CD4-positive, alpha-beta T cell treated with Interleukin-17A for 1 hour (primary cell): ENCODE measurements around the gene SCOC.

Source experiments
- DNase-seq: peaks from one replicate; pipeline ENCODE4 v3.0.0-alpha.2; 2020

SCOC gene

GRCh38 chr4:140373328-140374129 lies at the start of gene SCOC:
SCOC (plus strand) TSS chr4:140373646; CDS start chr4:140379171, 5,525 bp downstream.
- peak; percentile 98 for DNase-seq

DNA sequence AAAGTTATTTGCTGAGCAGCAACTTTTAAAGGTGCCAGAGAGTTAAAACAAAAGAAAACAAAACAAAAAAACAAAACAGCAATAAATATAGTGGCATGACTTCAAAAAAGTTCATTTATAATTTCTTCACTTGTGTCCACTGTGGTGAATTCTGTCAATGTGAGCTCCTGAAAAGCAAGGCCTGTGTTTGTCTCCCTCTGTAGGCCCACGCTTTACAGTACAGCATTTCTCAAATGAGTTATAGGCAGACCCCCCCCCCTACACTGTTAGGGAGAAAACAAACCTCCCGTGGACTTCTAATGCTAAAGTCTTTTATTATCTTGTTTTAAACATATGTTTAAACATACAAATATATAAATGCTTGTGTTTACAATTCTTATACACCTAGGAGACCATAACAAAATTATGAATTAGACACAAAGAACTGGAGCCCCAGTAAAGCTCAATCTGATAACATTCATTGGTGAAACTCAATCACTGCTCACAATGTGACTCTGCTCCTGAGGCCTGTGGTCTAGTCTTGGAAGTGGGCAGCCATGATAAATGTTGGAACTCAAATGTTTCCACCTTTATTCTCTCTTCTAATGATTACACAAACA lies 47.0 kb upstream of the SCOC start:
- DNase-seq = peak; percentile 3

GRCh38 chr4:140330311-140330900 lies 43.0 kb upstream of the SCOC start:
- DNase-seq = no peak

GRCh38 chr4:140331245-140331644 lies 42.2 kb upstream of the SCOC start:
- DNase-seq = no peak

DNA sequence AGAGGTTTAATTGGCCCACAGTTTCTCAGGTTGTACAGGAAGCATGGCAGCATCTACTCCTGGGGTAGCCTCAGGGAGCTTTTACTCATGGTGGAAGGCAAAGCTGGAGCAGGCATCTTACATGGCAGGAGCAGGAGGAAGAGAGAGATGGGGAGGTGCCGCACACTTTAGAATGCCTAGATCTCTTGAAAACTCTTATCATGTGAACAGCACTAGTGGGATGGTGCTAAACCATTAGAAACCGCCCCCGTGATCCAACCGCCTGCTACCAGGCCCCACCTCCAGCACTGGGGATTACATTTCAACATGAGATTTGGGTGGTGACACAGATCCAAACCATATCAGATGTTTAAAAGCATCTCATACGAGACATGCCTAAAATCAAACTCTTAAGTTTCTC lies 41.6 kb upstream of the SCOC start:
- DNase-seq = no peak

DNA sequence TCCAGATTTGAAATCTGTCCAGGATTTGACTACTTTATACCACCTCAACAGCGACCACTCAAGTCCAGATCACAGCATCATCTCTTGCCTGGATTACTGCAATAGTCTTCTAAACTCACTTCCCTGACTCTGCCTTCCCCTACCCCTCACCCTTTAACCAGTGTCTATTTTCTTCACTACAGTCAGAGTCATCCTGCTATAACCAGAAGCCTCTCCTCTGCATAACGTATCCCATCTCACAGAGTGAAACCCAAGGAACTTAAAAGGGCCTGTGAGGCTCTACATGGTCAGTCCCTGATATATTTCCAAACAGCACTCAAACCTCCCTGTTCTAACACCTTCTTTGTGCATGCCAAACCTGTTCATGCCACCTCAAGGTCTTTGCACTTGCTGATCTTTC lies 40.7 kb upstream of the SCOC start:
- DNase-seq = no peak

DNA sequence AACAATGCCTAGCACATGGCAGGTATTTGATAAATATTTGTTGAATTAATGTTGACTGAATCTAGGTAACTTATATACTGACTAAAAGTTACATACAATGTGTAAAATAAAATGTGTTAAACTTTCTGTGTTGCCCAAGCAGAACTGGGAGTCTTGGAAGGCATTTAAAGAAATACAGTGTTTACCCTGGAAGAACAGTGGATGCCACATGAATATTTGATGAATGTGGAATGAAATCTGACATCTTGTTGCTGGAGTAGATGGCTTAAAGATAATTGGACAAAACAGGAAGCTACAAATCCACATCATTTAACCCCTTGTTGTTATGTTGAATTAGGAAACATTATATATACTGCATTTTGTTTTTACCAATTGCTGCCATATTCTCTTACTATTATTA lies 39.9 kb upstream of the SCOC start:
- no peak for DNase-seq

DNA sequence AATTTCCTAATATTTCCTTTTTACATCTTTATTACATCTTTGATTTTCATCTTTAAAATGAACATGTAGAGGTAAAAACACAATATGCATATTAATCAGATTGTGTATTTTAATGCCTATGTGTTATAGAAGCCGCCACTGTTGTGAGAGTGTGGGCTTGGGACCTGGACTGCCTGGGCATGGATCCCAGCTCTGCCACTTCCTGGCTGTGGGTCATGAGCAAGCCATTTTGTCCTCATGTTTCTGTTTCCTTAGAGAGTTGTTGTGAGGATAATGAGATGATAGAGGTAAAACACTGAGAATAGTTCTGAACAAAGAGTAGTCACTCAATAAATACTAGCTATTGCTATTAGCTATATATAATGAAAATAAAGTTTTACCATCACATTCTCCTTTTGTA lies 38.4 kb upstream of the SCOC start:
- no peak for DNase-seq

DNA sequence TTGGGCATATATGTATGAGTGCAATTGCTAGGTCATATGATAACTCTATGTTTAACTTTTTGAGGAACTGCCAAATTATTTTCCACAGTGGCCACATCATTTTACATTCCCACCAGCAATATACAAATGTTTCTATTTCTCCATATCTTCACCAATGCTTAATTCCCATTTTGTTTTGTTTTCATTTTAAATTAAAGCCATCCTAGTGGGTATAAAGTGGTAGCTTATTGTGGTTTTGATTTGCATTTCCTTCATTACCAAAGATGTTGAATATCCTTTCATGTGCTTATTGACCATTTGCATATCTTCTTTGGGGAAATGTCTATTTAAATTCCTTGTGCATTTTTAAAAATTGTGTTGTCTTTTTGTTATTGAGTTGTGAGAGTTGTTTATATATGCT lies 36.7 kb upstream of the SCOC start:
- no peak for DNase-seq

DNA sequence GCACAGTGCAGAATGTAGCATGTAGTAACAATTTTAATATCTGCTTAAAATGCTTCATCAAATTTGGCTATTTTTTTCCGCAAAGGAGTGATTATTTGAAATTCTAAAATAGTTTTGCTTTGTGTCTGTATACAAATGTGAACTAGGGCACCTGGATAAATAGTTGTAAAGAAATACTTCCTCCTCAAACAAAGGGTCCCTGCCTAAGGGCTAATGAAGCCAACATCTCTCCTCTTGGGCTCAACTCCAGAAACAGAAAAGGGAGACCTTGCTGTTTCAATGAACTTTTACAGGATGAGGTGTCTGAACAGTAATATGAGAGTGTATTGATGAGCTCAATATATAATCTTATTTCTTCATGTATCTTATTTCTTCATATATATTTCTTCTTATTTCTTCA lies 30.8 kb upstream of the SCOC start:
- no peak for DNase-seq

- no peak for DNase-seq
Measured at GRCh38 chr4:140343303-140343702, 30.1 kb upstream of the SCOC start.

GRCh38 chr4:140344101-140344500 lies 29.3 kb upstream of the SCOC start:
- DNase-seq = no peak

- DNase-seq = no peak
Measured at GRCh38 chr4:140344621-140345020, 28.8 kb upstream of the SCOC start.

DNA sequence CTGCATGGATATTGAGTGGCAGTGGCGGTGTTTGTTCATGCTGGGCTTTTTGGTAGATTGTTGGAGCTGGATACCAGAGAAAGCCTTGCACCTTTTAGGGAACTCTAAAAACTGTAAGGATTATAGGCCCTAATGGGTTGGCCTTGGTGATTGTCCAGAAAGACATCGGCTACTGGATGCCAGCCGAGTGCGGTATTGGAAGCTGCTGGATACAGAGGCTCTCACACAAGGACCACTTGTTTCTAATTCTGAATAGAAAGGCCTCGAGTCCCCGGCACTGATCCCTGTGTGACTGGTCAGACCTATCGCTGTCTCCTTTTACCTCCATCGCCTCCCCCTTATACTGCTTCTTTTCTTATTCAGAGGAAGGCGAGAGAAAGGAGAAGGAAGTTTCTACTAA lies 27.3 kb upstream of the SCOC start:
- no peak for DNase-seq

DNA sequence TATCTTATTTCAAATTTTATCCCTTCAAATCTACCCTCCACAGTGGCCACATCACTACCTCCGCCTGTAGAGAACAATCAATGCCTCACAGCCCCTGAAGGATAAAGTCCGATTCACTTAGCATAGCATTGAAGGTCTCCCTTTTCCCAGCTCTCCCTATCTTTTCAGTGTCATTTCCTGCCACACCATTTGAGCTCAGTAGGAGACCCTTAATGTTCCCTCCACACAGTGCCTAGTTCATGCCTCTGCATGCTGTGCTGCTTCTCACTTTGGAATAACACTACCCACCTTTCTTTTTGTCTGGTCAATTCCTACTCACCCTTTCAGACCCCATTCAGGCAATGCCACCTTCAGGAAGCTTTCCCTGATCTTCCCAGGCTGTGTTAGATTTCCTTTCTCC lies 23.6 kb upstream of the SCOC start:
- DNase-seq = no peak

DNA sequence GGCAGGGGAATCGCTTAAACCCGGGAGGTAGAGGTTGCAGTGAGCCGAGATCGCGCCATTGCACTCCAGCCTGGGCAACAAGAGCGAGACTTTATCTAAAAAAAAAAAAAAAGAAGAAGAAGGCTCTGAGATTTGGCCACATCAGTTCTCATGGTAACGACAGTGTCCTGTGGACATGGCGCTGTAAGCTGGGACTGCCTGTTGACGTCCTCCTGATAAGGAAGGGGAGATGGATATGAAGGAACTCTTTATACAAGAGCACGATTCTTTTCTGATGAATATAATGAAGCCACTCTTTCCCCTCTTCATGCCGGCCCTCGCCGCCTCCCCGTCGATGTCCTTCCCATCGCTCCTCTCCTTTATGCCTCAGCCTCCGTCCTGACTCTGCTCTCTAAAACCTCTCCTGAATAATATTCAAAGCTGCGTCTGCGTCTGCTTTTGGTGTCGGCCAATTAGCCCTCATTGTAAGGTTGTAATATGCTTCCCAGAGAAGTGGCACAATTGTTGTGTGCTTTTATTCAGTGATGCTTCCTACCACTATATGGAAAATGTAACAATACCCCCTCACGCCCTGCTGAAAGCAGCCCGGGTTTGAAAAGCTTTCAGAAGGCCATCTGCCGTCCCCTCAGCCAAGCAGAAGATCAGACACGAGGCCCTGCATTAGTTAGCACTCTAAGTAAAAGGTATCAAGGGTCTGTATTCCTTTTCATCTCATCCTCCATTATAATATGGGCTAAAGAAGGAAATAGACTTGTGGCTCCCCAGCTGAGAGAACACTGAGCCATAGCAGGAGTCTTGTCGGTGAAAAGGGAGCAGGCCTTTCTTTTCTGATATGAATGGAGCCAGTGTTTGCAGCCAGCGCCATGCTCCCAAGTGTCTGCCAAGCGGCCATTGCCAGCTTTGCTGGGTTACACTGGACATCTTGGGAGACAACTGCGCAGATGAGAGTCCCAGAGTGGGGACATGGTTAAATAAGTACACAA lies 22.1 kb upstream of the SCOC start:
- DNase-seq = no peak

DNA sequence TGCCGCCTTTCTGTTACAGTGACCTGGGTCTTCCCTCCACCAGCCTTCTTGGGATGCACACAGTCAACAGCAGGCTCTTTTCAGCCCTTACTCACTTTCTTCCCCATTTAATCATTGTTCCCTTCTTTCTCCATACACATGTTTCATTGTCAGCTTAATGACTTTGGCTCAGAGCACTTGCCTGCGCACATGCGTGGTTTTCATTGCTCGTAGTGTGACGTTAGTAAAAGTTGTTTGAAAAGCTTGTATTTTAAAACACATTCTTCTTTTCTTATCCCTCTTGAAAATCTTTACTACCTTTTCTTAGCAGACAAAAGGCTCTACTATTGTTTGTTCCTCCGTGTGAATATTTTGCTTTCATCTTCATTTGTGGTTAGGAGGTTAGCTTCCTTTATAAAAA lies 19.7 kb upstream of the SCOC start:
- DNase-seq = peak; percentile 7

GRCh38 chr4:140355288-140355687 lies 18.2 kb upstream of the SCOC start:
- DNase-seq = no peak

GRCh38 chr4:140357868-140358267 lies 15.6 kb upstream of the SCOC start:
- DNase-seq = no peak

GRCh38 chr4:140358281-140358680 lies 15.2 kb upstream of the SCOC start:
- no peak for DNase-seq

- DNase-seq = peak; percentile 79
Measured at GRCh38 chr4:140359562-140360427, 13.7 kb upstream of the SCOC start.

DNA sequence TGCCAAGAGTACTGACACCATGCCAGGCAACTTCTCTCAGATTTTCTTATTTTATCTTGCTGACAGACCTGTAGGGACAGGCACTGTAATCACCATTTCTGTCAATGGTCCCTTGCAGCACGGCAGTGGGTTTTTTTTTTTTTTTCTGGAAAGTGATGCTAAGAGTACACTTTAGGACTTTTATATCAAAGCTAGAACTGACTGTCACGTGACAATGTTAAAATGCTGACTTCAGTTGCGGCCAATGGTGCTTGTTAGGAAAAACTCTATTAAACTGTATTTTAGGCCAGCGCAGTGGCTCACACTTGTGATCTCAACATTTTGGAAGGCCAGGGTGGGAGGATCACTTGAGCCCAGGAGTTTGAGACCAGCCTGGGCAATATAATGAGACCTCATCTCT lies 12.3 kb upstream of the SCOC start:
- DNase-seq = no peak
